ENCODE measurements around the gene TGIF1.
A peak's percentile ranks its signal among the peaks of the same experiment; 100 is the strongest.
"Not testable (repeated sequence)": the region's sequence is repeated elsewhere in the genome, so short reads cannot be mapped to it uniquely, and the experiment has no call there.

Gene TGIF1

DNA sequence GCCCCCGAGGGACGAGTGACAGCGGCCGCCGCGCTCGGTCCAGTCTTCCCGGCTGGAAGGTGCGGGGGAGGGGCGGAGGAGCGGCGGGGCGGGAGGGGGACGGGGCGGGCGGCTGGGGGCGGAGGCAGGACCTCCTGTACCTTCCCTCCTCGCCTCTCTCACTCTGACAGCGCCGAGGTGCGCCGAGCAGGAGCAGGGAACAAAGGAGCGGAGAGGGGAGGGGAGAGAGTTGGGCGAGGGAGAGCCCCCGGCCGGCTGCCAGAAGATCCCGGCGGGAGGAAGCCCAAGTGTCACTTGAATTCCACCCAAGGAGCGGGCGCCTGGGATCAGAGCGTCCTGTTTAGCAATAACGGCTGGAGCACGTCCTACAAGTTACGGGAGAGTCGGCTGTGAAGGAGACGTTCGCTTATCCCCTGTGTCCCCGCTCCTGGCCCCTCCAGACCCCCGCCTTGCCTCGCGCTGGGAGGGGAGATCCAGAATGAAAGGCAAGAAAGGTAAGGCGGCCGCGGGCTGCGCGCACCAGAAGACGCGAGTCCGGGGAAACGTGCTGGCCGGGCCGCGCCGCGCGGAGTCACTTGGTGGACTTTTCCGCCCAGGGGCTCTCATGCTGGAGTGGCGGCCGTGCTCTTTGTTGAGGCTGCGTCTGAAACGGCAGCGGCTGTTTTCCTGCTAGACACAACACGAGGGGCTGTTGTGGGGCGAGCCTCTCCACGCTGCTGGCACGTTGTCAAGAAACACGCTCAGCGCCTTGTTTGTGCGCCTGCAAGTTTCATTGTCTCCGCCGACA is at the start of gene TGIF1:
Gene TGIF1, plus strand, starts transcription at position 161 of the 787 bp plus-strand sequence. Its CDS starts 318 bp downstream, at position 479.
- Histone ChIP-seq H3K27me3 (no peaks in the 10 kb centered on the region), H3K9me3 (no peaks in the 10 kb centered on the region), H3K4me3 (peak within 1 kb of the TSS; percentile 93), H3K4me2 (peak within 1 kb of the TSS; percentile 96), H3K9ac (peak within 1 kb of the TSS; percentile 98), H3K27ac (peak within 1 kb of the TSS; percentile 96), H3K4me1 (peaks cover 32% of the 10 kb centered on the region), H4K20me1 (peaks cover 39% of the 10 kb centered on the region), H3K36me3 (no peaks in the 10 kb centered on the region)
- TF ChIP-seq Cebpa-rat (IDR thresholded peaks at IDR 0.05): no peak

- TF ChIP-seq Cebpa-rat (IDR thresholded peaks at IDR 0.05): no peak
- Histone ChIP-seq H3K4me1 (peaks cover 20% of the 10 kb centered on the region), H3K36me3 (no peaks in the 10 kb centered on the region), H3K4me2 (peak overlapping the region; percentile 39), H3K9ac (no peak overlapping the region), H4K20me1 (no peaks in the 10 kb centered on the region), H3K4me3 (no peak overlapping the region), H3K9me3 (no peaks in the 10 kb centered on the region), H3K27ac (no peak overlapping the region), H3K27me3 (no peaks in the 10 kb centered on the region)
These were observed 49.2 kb upstream of the TGIF1 start for GRCh38 chr18:3400567-3401296.

DNA sequence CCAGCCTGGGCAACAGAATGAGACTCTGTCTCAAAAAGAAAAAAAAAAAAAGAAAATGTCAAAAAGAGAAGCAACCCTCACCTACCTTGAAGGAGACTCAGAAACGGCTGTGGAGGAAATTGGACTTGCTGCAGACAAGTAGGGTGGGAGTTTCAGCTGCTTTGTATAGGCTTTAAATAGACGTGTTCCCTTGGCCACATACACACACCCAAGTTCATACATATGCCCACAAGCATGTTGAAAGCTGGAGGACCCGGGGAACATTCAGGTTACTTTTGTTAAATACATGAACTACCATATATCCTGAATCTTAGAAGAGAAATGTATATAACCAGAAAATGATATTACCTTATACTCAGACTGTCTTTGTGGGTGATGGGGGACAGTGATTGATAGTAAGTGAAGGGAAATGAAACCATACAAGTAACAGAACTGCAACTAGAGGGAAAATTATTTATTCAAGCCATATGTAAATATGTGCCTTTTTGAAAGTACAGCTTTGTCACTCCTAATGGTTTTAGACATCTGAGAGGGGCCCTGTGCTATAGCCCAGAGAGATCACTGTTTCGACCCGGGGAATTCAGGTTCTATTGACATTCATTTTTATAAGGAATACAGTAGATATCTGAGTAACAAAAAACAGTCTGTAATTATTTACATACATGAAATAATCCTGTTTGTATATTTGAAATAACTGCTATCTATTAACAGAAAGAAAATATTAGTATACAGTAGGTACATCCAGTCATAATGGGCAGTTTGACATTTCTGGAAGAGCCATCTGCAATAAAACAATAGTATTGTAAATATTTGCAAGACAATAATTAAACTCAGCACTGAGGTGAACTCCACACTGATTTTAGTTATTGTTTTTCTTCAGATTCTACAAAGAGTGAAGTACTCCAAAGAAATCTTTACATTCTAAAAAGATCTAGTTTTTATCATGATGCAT is 48.0 kb upstream of the TGIF1 start:
- Histone ChIP-seq H3K4me1 (peaks cover 26% of the 10 kb centered on the region), H3K9ac (no peak overlapping the region), H3K27me3 (no peaks in the 10 kb centered on the region), H3K27ac (no peak overlapping the region), H3K4me2 (peak overlapping the region; percentile 39), H4K20me1 (no peaks in the 10 kb centered on the region), H3K36me3 (no peaks in the 10 kb centered on the region), H3K4me3 (no peak overlapping the region), H3K9me3 (no peaks in the 10 kb centered on the region)
- no peak for TF ChIP-seq Cebpa-rat (IDR thresholded peaks at IDR 0.05)

DNA sequence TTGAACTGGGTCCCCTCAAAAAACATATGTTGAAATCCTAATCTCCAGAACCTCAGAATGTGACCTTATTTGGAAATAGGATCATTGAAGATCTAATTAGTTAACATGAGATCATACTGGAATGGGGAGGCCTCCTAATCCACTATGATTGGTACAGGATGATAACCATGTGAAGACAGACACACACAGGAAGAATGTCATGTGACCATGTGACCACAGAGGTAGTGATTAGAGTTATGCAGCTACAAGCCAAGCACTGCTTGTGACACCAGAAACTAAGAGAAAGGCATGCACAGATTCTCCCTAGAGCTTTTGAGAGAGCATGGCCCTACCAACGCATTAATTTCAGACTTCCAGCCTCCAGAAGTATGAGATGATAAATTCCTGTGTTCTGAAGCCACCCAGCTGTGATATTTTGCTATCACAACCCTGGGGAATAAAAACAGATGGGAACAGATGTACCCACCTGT is 47.0 kb upstream of the TGIF1 start:
- Histone ChIP-seq H3K4me3 (no peak overlapping the region), H3K4me1 (peaks cover 26% of the 10 kb centered on the region), H4K20me1 (no peaks in the 10 kb centered on the region), H3K4me2 (0 out of 2 replicates have a peak overlapping the region, but pooled peaks have one; percentile 9), H3K27me3 (no peaks in the 10 kb centered on the region), H3K9ac (no peak overlapping the region), H3K9me3 (no peaks in the 10 kb centered on the region), H3K27ac (no peak overlapping the region), H3K36me3 (no peaks in the 10 kb centered on the region)
- no peak for TF ChIP-seq Cebpa-rat (IDR thresholded peaks at IDR 0.05)

DNA sequence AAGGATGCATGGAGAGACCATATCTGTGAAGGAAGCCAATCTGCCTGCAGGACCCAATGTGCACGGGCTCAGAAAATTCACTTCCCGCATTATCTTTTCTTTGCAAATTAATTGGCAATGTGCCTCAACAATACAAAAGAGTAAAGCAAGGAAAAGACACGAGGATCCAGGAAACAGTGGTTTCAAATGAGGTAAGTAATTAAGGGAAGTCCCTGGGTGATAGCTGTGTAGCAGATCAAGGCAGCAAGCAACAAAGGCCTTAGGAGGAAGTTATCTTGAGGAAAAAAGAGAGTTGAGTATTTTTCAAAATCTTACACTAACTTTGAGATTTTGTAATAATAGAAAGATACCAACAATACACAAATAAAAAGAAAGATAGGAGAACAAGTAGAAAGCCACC is 44.3 kb upstream of the TGIF1 start:
- Histone ChIP-seq H3K4me3 (no peak overlapping the region), H3K27me3 (no peaks in the 10 kb centered on the region)
- TF ChIP-seq Cebpa-rat (IDR thresholded peaks at IDR 0.05): no peak

DNA sequence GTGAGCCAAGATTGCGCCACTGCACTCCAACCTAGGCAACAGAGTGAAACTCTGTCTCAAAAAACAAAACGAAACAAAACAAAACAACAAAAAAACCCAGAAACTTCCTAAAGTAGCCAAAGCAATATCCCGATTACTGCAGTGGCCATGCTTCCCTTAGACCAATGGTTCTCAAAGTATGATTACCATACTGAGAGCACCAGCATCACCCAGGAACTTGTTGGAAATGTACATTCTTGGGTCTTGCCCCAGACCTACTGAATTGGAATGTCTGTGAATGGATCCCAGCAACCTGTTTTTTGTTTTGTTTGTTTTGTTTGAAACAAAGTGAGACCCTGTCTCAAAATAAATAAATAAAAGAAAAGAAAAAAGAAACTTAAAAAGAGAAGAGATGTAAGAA is 41.9 kb upstream of the TGIF1 start:
- Histone ChIP-seq H3K9me3 (no peaks in the 10 kb centered on the region), H3K4me1 (peaks cover 15% of the 10 kb centered on the region), H4K20me1 (no peaks in the 10 kb centered on the region), H3K27ac (no peak overlapping the region), H3K4me2 (no peak overlapping the region), H3K4me3 (no peak overlapping the region), H3K36me3 (no peaks in the 10 kb centered on the region), H3K9ac (no peak overlapping the region), H3K27me3 (no peaks in the 10 kb centered on the region)
- no peak for TF ChIP-seq Cebpa-rat (IDR thresholded peaks at IDR 0.05)

More for the DNA sequence above, 44.3 kb upstream of the TGIF1 start:
- Histone ChIP-seq H3K27ac (no peak overlapping the region), H3K9ac (no peak overlapping the region), H3K4me1 (peaks cover 26% of the 10 kb centered on the region), H3K36me3 (no peaks in the 10 kb centered on the region), H3K9me3 (no peaks in the 10 kb centered on the region), H3K4me2 (peak overlapping the region; percentile 6), H4K20me1 (no peaks in the 10 kb centered on the region)

DNA sequence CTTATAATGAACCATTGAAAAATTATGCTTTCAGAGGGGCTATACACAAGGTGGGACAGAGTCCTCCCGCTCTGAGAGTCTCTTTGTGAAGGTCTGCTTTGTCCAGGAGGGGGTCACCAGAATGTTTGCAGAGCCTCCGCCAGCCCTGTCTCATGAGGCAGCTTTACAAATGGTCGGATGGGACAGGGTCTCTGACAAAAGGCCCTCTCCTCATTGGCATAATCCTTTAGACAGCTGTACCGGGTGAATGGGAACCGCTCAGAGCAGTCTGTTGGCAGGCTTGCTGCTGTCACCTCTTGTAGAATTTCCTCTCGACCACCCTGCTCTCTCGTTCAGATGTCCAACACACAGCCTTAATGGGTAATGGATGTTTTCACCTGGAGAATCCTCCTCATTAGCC is 40.2 kb upstream of the TGIF1 start:
- Histone ChIP-seq H3K27ac (no peak overlapping the region), H3K36me3 (no peaks in the 10 kb centered on the region), H3K9ac (no peak overlapping the region), H4K20me1 (no peaks in the 10 kb centered on the region), H3K9me3 (no peaks in the 10 kb centered on the region), H3K4me3 (no peak overlapping the region), H3K27me3 (no peaks in the 10 kb centered on the region), H3K4me1 (peaks cover 11% of the 10 kb centered on the region), H3K4me2 (no peak overlapping the region)
- no peak for TF ChIP-seq Cebpa-rat (IDR thresholded peaks at IDR 0.05)

GRCh38 chr18:3410273-3410672 is 39.7 kb upstream of the TGIF1 start:
- Histone ChIP-seq H3K9ac (no peak overlapping the region), H3K4me1 (peaks cover 11% of the 10 kb centered on the region), H3K27me3 (no peaks in the 10 kb centered on the region), H3K36me3 (no peaks in the 10 kb centered on the region), H3K4me3 (no peak overlapping the region), H4K20me1 (no peaks in the 10 kb centered on the region), H3K27ac (no peak overlapping the region), H3K9me3 (no peaks in the 10 kb centered on the region), H3K4me2 (no peak overlapping the region)
- TF ChIP-seq Cebpa-rat (IDR thresholded peaks at IDR 0.05): no peak

GRCh38 chr18:3410876-3411275 is 39.1 kb upstream of the TGIF1 start:
- not testable (repeated sequence) for H3K9ac ChIP-seq, H3K27ac ChIP-seq, H3K36me3 ChIP-seq, H3K27me3 ChIP-seq, H3K9me3 ChIP-seq, H3K4me3 ChIP-seq, H4K20me1 ChIP-seq, H3K4me1 ChIP-seq, H3K4me2 ChIP-seq
